Measurements from ENCODE around the gene PTPA.

DNA sequence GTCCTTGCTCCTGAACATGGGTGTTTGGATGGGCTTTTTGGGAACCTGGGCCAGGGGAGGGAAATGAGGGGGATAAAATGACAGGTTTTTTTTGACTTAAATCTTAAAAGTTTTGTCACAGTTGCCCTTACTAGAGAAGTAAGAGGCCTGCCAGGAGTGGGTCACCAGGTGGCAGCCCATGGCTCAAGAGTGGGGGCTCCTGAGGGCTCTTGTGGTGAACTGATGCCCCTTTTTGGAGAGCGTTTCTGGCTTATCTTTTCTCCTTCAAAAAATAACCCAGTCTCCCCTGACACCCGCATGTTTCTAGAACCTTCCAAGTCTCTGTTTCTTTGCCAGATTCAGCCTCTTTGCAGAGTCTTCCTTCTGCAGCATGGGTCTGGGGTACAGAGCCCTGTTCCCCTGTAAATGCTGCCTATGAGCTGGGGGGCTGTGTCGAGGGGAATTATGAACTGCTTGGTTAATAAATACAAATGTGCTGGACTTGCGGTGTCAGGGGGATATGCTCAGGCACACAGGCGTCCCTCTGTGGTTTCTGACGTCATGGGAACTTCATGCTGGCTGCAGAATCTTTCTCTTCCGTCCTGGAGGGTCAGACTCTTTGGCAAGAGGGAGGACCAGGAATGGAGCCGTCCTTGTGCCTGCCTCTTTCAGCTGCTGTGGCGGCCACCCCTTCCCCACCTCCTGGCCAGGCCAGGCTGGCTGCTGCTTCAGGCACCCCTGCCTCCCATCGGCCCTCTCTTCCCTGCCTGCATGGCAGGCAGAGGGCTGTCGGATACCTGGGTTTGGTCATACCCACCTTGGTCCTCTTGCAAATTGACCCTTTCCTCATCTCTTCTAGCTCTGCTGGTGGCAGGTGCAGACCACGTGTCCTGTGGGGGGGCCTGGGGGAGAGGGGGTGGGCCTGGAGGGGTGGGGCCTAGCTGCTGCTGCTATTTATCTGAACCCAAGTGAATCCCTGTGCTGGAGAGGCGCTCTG lies 30.1 kb downstream of the PTPA start:
- TF ChIP-seq, protein P1, sequence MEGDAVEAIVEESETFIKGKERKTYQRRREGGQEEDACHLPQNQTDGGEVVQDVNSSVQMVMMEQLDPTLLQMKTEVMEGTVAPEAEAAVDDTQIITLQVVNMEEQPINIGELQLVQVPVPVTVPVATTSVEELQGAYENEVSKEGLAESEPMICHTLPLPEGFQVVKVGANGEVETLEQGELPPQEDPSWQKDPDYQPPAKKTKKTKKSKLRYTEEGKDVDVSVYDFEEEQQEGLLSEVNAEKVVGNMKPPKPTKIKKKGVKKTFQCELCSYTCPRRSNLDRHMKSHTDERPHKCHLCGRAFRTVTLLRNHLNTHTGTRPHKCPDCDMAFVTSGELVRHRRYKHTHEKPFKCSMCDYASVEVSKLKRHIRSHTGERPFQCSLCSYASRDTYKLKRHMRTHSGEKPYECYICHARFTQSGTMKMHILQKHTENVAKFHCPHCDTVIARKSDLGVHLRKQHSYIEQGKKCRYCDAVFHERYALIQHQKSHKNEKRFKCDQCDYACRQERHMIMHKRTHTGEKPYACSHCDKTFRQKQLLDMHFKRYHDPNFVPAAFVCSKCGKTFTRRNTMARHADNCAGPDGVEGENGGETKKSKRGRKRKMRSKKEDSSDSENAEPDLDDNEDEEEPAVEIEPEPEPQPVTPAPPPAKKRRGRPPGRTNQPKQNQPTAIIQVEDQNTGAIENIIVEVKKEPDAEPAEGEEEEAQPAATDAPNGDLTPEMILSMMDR (IDR thresholded peaks at IDR 0.05; ENCODE audit: insufficient read depth, low read length, poor library complexity, severe bottlenecking), result no peak
- TF ChIP-seq EZH2phosphoT487 (conservative IDR thresholded peaks at IDR 0.05; ENCODE audit: low read length), result no peak

Data from SU-DHL-6 (cell line).